HG03175 (cell line): Measurements from ENCODE around the gene MBL2.
A peak's percentile ranks its signal among the peaks of the same experiment; 100 is the strongest.

Experiments
- ATAC-seq: cut with Tn5 transposase; IDR thresholded peaks from one replicate; pipeline ENCODE4 v1.9.1; 2021; ENCODE audit warnings: mild to moderate bottlenecking, moderate library complexity; ENCODE audit not compliant: unreplicated experiment

MBL2 gene

DNA sequence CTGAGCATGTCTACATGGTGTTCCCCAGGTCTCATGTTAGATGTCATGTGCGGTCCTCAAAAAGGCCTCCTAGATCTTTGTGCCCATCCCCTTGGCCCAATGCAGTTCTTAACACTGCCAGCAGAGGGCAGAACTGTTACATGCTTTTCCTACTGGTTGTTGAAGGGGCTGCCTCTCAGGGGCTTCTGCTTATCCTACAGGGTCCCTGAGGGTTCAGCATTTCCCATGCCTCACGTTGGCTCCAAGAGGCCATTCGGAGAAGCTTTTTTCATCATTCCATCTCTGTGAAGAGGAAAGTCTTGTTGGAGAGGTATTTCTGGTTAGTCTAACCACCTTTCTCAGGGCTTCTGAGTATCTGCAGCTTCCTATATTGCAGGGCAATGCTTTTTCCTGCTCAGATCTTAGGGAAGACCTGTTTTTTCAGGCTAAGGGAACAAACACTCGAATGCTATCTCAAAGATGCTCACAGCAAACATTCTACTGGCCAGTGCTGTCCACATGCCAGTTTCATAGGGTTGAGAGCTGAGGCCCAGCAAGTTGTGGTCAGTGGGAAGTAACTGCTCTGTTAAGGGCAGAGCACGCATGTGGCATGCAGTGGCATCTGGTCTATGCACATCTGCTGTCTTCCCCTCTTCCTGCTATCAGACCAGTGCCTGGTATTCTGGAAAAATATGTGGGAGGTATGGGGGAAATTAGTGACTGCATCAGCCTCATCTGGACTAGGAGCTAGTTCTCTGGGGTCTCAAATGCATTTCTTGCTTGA, 31.5 kb downstream of the MBL2 start:
- ATAC-seq, result peak; percentile 74

DNA sequence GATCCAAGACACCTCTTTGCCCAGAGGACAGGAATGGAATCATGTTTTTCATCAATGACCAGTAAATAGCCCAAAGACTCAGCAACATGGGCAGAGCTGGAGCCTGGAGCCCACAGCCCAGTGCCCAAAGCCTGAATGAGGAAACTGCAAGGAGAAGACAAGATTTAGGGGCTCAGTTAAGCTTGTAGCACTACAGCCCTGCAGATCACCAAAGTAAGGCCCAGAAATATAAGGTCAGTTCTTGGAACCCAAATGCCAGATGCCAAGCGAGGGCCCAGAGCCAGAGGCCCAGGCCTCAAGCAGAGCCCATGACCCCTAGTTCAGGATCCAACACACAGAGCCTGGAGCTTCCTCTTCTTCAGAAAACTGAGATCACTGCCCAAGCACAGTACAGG, 32.4 kb downstream of the MBL2 start:
- no peak for ATAC-seq

DNA sequence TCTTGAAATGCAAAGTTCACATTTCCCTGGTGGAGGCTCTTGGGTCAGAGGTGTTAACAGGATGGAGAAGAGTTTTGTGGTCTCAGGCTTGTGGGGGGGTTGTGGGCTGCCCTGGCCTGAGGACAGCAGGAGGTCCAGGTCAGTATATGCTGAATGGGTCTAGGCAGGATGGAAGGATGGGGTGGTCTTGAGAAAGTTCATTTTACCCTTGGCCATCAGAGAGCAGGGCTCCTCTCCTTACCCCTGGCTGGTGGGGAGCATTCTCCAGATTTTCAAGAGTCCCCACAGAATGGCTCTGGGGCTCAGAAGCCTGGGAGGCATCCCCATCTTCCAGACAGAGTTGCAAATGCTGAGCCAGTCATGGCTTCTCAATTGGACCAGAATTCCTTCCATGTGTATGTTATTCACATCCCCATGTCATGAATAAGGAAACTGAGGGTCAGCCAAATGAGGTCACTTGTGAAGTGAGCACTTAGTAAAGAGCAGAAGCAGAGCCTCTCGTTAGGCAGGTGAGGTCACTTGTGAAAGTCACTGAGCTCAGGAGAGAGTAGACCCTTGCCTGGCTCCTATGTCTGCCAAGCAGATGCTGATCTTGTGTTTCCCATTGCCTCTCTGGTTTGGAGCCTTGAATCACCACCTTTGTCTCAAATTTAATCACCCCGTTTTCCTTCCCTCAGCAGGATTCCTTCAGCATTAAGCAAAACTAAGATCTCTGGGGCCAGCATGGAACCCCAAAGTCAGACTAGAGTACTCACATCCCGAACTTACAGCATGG, 33.0 kb downstream of the MBL2 start:
- ATAC-seq, result no peak

DNA sequence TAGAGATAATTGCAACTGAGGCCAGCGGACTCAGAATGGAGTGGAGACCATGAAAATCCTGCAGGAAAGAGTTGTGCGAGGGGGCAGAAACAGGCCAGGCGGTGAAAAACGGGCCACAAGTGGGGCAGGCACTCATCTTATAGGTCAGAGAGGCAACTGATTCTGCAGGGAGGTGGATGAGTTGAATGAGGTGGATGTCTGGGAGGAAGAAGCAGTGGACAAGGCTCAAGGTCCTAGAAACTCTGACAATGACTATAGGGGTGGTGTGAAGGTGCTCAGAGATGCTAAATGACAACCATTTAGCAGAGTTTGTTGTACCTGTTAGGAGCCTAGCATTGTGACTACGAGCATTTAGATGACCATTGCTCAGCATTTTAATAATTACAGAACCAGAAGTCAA, 33.6 kb downstream of the MBL2 start:
- no peak for ATAC-seq

DNA sequence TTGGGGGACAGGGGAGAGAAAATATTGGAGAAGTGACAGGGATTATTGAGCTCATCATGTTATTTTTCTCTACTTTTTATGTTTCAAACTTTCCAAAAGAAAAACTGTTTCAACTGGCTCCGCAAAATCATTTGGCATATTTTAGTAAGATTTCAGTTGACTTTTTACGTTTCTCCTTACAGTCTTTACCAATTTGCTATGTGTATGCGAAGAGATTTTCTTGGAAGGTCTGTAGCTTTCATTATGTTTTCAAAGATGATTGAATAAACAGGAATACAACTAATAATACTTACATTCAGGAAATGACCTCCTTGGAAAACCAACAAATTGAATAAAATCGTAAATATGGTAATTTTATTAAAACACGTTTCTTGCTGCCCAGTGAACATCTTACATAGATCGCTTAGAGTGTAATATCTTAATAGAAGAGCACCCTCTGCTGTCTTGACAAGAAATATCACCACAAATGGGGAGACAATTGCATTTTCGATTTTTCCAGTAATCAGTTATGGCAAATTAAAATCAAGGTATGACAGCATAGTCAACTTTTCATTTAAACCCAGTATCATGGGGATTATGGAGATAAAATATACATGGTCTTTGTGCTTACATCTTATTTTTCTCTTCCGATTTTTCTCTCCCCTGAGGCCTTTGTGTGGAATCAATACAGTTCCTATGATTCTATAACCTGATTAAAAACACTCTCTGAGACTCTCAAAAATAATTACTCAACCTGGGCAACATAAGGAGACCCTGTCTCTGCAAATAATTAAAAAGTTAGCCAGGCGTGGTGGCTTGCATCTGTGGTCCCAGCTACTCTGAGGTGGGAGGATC, 43.1 kb downstream of the MBL2 start:
- peak; percentile 62 for ATAC-seq

DNA sequence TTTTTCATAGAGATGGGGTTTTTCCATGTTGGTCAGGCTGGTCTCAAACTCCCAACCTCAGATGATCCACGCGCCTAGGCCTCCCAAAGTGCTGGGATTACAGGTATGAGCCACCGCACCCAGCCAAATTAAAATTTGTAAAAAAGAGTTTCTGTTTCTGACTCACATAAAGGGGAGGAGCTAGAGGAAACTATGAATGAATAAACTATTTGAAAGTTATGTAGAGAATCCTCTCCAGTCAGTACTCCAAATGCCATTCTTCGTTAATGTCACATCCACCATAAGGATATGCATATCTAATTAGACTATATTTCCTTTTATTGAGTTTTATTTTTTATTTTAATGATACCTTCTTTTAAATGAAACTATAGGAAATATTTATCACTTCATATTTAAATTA, 52.6 kb downstream of the MBL2 start:
- ATAC-seq, result no peak
